IPS-11a (cell line): ENCODE results near the gene CUX1.
"Not testable (repeated sequence)": the region's sequence is repeated elsewhere in the genome, so short reads cannot be mapped to it uniquely, and the experiment has no call there.

Experiments
- H3K4me3 ChIP-seq: one replicate; pipeline ENCODE4 v1.5.1; 2013; ENCODE audit warnings: low read depth, low read length, control low read depth

The CUX1 gene

DNA sequence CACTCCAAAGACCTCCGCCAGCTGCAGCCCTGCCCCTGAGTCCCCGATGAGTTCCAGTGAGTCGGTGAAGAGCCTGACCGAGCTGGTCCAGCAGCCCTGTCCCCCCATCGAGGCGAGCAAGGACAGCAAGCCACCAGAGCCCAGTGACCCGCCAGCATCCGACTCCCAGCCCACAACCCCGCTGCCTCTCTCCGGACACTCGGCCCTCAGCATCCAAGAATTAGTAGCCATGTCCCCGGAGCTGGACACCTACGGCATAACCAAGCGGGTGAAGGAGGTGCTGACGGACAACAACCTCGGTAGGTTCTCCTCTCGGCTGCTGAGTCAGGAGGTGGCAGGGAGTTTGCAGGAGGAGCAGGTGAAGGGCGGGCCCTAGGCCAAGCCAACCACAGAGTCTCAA is 409.9 kb downstream of the CUX1 start:
- no peak overlapping the region for H3K4me3 ChIP-seq

DNA sequence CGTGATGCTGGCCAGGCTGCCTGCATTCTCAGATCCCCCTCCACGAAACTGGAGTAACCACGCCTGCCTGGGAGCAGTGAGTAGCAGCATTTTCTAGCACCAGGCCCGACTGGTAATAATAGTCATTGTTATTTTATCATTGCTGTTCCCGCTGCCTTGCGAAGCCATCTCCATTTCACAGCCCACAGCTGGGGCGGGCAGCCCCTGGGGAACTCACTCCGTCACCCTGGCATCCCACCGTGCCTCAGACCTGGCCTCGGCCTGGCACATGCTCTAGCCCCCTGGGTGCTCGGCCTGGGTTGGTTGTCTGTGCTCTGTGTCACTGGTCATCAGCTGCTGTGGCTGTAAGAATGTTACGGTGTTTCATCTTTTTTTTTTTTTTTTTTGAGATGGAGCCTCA is 411.5 kb downstream of the CUX1 start:
- H3K4me3 ChIP-seq = no peak overlapping the region

DNA sequence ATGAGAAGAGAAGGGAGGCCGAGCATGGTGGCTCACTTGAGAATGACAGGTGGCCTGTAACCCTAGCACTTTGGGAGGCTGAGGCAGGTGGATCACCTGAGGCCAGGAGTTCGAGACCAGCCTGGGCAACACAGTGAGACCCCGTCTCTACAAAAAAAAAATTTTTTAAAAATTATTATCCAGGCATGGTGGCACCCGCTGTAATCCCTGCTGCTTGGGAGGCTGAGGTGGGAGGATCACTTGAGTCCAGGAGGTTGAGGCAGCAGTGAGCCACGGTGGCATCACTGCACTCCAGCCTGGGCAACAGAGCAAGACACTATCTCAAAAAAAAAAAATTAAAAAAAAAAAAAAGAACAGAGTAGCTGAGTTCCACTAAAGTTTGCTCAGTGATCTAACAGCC is 412.7 kb downstream of the CUX1 start:
- not testable (repeated sequence) for H3K4me3 ChIP-seq

DNA sequence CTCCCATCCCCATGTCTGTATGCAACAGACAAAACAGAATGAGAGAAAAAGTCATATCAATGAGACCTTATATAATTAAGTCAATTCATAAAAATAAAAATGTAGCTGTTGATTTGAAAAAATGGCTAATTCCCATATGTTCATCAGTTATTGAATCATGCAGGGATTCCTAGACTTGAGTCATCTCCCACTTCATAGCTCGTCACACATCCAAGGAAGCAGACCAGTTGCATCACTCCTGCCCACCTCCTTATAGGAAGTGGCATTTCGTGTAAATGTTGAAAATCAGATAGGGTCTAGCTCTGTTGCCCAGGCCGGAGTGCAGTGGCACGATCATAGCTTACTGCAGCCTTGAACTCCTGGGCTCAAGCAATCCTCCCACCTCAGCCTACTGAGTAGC is 413.2 kb downstream of the CUX1 start:
- no peak overlapping the region for H3K4me3 ChIP-seq

DNA sequence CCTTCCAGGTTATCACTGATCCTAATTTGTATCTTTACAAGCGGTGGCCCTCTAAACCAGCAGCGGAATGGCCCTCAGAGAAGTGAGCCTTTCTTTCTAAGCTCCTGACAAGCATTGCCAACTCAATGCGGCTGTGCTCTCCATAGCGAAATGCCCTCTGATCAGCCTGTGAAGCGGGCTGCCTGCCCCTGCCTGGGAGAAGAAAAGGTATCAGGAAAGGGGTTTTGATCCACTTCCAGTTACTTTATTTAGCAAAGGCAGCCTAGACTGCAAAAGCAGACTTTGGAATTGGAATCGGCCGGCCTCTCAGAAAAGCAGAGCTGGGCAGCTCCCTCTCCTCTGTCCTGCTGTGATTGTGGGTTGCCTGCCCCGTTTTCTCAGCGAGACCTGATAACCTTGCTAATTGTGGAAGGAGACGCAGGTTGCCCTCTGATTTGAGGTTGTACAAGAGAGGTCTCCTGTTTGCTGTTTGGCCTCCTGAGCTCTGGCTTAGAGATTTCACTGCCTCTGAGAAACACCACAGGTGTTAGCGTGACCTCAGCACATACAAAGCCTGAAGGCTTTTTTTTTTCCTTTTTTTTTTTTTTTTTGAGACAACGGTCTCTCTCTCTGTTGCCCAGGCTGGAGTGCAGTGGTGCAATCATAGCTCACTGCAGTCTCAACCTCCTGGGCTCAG is 415.3 kb downstream of the CUX1 start:
- no peak overlapping the region for H3K4me3 ChIP-seq

- H3K4me3 ChIP-seq = no peak overlapping the region
These were observed 416.7 kb downstream of the CUX1 start for GRCh38 chr7:102234131-102234530.

- H3K4me3 ChIP-seq = no peak overlapping the region
These were observed 417.6 kb downstream of the CUX1 start for GRCh38 chr7:102234801-102235550.

DNA sequence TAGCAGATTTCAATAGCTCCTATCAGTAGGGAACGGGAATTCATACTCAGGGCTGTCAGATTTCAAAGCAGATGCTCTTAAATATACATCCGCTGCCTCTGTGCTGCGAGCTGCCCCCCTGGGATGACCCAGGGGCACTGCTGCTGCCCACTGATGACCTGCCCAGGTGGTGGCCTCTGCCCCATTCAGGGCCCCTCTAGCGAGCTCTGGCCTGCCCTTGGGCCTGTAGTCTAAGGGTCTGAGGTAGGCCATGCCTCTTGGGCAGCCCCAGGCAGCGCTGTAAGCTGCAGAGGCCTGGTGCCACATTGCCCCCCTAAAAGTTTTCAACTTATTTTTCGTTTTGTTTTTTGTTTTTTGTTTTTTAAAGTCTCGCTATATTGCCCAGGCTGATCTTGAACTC is 418.7 kb downstream of the CUX1 start:
- H3K4me3 ChIP-seq = no peak overlapping the region

DNA sequence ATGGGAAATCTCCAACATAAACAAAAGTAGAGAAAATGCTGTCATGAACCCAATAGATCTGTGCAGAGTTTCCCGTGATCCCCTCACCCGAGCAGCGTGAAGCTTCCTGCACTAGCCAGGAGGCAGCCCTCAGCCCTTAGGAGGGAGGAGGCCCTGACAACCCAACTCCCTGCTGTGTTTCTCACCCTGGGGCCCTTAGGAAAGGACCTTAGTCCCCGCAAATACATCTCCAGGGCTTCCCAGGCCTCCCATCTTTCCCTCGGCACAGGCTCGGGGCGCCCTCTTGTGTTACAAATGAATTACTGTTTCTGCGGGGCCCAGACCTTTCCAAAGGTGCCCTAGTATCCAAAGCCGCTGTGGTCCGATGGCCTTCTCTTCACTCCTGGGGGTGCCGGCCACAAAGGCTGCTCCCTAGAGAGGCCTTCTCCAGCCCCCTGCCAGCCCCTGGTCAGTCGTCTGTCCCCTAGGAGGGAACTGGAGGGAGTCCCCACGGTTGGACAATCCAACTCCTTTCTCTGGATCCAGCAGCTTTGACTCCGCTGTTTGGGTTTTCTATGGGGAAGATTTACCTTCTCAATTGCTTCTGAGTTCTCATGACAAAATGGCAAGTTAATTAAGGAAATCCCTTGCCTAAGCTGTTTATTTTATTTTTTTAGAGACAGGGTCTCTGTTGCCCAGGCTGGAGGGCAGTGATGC is 419.3 kb downstream of the CUX1 start:
- H3K4me3 ChIP-seq = no peak overlapping the region

- no peak overlapping the region for H3K4me3 ChIP-seq
These were observed 421.9 kb downstream of the CUX1 start for GRCh38 chr7:102239206-102239820.

DNA sequence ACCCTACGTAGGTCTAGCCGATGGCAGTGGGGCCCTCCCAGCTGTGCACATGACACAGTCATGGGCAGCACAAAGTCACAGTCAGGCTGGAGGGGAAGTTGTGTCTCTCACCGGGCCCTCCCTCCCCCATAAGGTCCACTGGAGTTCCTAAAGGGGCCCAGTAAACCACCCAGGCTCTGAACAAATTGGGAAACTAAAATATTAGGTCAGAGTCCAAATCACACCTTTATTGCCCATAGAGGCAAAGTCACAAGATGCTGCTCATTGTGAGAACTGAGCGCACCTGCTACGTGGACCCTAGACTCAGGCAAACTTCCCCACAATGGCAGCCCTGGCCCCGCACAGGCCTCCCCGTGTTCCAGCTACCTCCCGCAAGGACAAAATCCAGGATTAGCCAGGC is 424.0 kb downstream of the CUX1 start:
- no peak overlapping the region for H3K4me3 ChIP-seq

DNA sequence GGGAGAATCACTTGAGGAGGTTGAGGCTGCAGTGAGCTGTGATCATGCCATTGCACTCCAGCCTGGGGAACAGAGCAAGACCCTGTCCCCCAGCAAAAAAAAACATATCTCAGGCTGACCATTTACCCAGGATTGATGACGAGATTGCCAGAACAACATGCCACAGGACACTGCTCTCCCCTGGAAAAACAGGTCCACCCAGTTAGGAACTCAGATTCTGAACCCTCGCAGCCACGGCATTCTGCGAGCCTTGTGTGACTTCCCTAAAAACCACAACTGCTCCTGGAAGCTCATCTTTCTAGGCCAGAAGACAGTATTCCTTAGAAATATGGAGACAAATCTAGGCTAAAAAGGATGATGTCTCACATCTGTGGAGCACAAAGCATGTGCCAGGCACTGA is 427.2 kb downstream of the CUX1 start:
- no peak overlapping the region for H3K4me3 ChIP-seq

GRCh38 chr7:102248081-102248455 is 430.6 kb downstream of the CUX1 start:
- H3K4me3 ChIP-seq = no peak overlapping the region

DNA sequence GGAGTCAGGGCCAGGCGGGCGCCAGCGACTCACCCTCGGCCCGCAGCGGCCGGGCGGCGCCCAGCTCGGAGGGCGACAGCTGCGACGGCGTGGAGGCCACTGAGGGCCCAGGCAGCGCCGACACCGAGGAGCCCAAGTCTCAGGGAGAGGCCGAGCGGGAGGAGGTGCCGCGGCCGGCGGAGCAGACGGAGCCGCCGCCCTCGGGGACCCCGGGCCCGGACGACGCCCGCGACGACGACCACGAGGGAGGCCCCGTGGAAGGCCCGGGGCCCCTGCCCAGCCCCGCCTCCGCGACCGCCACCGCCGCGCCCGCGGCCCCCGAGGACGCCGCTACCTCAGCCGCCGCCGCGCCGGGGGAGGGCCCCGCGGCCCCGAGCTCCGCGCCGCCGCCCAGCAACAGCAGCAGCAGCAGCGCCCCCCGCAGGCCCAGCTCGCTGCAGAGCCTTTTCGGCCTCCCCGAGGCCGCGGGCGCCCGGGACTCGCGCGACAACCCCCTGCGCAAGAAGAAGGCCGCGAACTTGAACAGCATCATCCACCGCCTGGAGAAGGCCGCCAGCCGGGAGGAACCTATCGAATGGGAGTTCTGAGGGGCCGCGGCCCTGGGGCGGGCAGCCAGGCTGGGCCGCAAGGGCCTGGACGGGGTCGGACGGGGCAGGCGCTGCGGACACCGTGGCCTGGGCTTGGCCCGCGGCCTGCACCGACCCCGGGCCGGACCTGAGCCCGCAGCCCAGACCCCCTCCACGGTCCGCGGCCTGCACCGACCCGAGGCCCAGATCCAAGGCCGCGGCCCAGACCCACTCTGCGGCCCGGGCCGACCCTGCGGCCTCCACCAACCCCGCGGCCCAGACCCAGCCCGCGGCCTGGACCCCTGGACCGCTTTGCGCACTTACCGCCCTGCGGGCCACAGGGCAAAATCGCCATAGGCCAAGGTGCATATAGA is 431.3 kb downstream of the CUX1 start:
- no peak overlapping the region for H3K4me3 ChIP-seq

GRCh38 chr7:102251531-102252365 is 434.3 kb downstream of the CUX1 start:
- no peak overlapping the region for H3K4me3 ChIP-seq

DNA sequence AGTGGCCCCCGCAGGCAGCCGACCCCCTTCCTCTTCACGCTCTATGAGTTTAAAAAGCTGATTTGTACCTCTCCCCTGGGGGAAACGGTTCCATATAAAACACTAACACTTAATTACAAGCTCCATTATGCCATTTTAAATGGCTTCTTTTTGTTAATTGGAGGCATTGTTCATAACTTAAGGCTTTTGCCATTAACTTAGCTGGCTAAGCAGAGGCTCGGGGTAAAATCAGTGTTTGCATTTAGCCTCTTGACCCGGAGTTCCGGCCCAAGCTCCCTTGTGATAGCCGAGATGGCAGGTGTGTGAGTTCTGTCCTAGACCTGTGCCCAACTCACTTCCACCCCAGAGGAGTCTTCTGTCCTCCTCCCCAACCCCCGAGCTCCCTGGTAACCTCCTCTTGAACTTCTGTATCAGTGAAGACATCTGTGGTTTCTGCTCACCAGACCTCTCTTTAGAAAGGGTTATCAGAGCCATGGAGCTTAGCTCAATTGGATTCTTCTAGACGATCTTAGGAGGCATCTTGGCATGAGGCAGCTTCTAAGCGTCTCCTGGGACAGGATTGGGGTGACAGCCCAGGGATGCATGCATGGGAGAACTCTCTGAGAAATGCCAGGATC is 435.0 kb downstream of the CUX1 start:
- H3K4me3 ChIP-seq = no peak overlapping the region

GRCh38 chr7:102253066-102253972 is 435.9 kb downstream of the CUX1 start:
- H3K4me3 ChIP-seq = no peak overlapping the region

DNA sequence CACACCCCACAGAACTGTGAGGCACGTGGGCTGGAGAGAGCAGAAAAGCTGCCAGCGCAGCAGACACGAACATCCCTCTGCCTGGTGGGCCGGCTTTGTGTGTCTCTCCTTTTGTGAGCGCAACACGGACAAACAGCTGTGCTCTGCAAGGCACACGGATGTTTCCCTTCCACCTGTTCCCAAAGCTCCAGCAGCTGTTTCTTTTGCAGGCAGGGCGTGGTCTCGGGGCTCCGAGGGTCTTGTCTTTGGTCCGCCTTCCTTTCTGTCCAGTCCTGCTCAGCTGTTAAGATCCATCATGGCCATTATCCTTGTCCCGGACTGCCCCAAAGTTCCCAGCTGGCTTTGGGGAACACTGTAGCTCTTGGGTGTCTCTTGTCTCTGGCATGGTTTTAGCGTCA is 436.5 kb downstream of the CUX1 start:
- H3K4me3 ChIP-seq = no peak overlapping the region
